UCSD-AML1 (cell line): ENCODE measurements around the gene SMIM1.

ENCODE experiments used
- DNase-seq: peaks from one replicate; lab custom pipeline; 2025; ENCODE audit not compliant: unreplicated experiment; lab: John Stamatoyannopoulos, UW

Gene SMIM1

DNA sequence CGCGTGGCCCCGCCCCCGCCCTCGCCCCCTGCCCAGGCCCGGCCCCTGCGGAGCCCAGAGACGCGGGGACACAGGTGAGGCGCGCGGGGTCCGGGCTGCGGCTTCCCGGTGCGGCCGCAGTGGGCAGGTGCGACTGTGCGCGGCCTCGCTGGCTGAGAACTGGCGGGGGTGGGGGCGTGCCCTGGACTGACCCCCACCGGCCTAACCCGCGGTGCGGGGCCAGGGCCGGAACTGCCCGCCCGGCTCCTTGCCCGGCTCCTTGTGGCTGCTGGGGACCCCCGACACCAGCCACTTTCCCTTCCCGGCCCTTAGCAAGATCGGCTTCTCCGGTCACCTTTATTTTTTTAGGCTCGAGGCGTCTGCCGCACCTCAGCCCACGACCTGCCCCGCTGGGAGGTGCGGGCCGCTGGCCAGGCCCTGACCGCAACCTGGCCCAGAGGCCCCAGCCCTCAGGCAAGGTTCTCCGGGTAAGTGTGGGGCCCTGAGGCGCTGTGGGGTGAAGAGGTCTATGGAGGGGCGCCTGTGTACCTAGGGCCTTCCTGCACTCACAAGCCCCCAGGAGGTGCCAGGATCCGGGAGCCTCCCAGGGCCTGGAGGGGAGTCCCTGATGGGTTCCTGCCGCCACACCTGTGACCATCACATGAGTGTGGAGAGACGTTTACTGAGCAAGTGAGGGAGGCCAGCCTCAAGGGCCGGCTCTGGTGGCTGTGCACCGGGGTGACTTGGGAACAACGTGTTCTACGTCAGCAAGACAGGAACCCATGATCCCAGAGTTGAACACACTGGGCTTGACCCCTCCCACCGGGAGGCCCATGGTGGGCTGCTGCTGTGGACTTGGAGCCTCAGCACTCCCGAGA lies at the start of gene SMIM1:
SMIM1 (plus strand) TSS at position 35 of the 857 bp plus-strand sequence. CDS start 2,625 bp downstream, outside the sequence.
- DNase-seq = no peak

- DNase-seq = no peak
These were observed 49.7 kb upstream of the SMIM1 start for GRCh38 chr1:3722846-3723245.

GRCh38 chr1:3724416-3725030 lies 48.0 kb upstream of the SMIM1 start:
- peak; percentile 75 for DNase-seq

DNA sequence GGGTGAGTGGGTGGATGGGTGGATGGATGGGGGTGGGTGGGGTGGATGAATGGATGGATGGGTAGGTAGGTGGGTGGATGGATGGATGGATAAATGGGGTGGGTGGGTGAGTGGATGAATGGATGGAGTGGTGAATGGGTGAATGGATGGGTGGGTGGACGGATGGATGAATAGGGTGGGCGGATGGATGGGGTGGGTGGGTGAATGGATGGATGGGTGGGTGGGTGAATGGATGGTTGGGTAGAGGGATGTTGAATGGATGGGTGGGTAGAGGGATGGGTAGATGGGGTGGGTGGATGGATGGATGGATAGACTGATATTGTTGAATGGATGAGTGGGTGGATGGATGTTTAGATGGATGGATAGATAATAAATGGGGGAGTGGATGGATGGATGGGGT lies 47.2 kb upstream of the SMIM1 start:
- no peak for DNase-seq

- DNase-seq = no peak
These were observed 45.3 kb upstream of the SMIM1 start for GRCh38 chr1:3727042-3727824.

GRCh38 chr1:3727825-3728776 lies 44.4 kb upstream of the SMIM1 start:
- DNase-seq = no peak

GRCh38 chr1:3729594-3730542 lies 42.7 kb upstream of the SMIM1 start:
- no peak for DNase-seq

GRCh38 chr1:3730543-3731247 lies 41.9 kb upstream of the SMIM1 start:
- no peak for DNase-seq

GRCh38 chr1:3731583-3732433 lies 40.7 kb upstream of the SMIM1 start:
- no peak for DNase-seq

DNA sequence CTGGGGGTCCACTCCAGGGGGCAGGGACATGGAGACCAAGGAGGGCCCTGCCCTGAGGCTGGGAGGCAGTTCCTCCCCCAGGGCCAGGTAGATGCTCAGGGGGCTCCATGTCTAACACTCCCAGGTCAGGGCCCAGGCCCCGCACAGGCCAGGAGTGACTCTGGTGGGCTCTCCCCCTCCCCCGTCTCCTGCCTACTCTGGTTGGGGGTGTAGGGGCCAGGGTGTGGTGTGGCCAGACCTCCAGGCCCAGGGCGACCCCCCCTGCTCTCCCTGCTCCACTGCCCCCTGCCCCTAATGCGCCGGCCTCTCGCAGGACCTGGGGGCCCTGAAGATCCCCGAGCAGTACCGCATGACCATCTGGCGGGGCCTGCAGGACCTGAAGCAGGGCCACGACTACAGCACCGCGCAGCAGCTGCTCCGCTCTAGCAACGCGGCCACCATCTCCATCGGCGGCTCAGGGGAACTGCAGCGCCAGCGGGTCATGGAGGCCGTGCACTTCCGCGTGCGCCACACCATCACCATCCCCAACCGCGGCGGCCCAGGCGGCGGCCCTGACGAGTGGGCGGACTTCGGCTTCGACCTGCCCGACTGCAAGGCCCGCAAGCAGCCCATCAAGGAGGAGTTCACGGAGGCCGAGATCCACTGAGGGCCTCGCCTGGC lies 40.0 kb upstream of the SMIM1 start:
- no peak for DNase-seq

DNA sequence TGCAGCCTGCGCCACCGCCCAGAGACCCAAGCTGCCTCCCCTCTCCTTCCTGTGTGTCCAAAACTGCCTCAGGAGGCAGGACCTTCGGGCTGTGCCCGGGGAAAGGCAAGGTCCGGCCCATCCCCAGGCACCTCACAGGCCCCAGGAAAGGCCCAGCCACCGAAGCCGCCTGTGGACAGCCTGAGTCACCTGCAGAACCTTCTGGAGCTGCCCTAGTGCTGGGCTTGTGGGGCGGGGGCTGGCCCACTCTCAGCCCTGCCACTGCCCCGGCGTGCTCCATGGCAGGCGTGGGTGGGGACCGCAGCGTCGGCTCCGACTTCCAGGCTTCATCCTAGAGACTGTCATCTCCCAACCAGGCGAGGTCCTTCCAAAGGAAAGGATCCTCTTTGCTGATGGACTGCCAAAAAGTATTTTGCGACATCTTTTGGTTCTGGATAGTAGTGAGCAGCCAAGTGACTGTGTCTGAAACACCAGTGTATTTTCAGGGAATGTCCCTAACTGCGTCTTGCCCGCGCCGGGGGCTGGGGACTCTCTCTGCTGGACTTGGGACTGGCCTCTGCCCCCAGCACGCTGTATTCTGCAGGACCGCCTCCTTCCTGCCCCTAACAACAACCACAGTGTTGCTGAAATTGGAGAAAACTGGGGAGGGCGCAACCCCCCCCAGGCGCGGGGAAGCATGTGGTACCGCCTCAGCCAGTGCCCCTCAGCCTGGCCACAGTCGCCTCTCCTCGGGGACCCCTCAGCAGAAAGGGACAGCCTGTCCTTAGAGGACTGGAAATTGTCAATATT lies 39.3 kb upstream of the SMIM1 start:
- DNase-seq = no peak

GRCh38 chr1:3733883-3734589 lies 38.5 kb upstream of the SMIM1 start:
- no peak for DNase-seq

- no peak for DNase-seq
These were observed 37.9 kb upstream of the SMIM1 start for GRCh38 chr1:3734602-3735001.

GRCh38 chr1:3735027-3735681 lies 37.4 kb upstream of the SMIM1 start:
- DNase-seq = no peak

DNA sequence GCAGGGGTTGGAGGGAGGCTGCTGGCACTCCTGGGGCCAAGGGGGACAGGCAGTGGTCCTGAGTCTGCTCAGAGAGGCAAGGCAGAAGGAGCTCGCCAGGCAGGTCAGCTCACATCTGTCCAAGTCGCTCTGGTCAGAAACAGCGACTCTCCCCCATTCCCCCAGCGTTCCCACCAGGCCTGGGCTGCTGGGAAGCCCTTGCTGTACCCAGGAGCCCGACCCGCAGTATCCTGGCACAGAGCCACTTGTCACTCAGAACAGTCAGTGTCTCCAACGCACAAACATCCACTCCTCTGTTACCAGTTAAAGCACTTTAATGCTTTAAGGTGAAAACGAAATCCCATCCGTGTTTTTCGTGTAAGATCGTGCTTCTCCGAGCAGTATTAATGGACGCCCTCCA lies 36.9 kb upstream of the SMIM1 start:
- no peak for DNase-seq
